ENCODE results near the gene ZNF839.

GRCh38 chr14:102279688-102280348 is 39.7 kb upstream of the ZNF839 start:
- TF ChIP-seq FOXM1 (IDR thresholded peaks at IDR 0.05; ENCODE audit: borderline replicate concordance) (no peak), SP1 (IDR thresholded peaks at IDR 0.05) (no peak), FOXA1 (IDR thresholded peaks at IDR 0.05) (no peak), ZNF384 (IDR thresholded peaks at IDR 0.05) (no peak), CTBP1 (IDR thresholded peaks at IDR 0.05; ENCODE audit: borderline replicate concordance) (no peak)

Data from HEK293T (cell line).